Measurements from ENCODE around the gene MVB12B. TPM values are rescaled to one million over a fixed set of nuclear protein-coding genes. Genes with fewer than 3 reads are reported as not detected.

MVB12B gene
- total and polyA plus RNA-seq, 2 experiments from 2014 or later = 19.0 to 29.9 TPM

GRCh38 chr9:126465977-126466376 is 139.3 kb downstream of the MVB12B start:
- TF ChIP-seq CTCF (IDR thresholded peaks at IDR 0.05; ENCODE audit: low read depth, low read length) = no peak

GRCh38 chr9:126468141-126468825 is 141.7 kb downstream of the MVB12B start:
- no peaks in the 10 kb centered on the region for H3K4me1 ChIP-seq (ENCODE audit: low read depth)
- TF ChIP-seq CTCF (IDR thresholded peaks at IDR 0.05; ENCODE audit: low read depth, low read length) = no peak
- H3K27me3 ChIP-seq = no peaks in the 10 kb centered on the region
- DNase-seq (ENCODE audit: low read depth in 1 of 2, low spot score in 1 of 2) = no peak
- no peaks in the 10 kb centered on the region for H3K9me3 ChIP-seq (ENCODE audit: low read depth)
- H3K4me3 ChIP-seq = no peak overlapping the region
- H3K36me3 ChIP-seq = no peaks in the 10 kb centered on the region
- no peak overlapping the region for H3K27ac ChIP-seq

More at GRCh38 chr9:126465977-126466376, 139.3 kb downstream of the MVB12B start:
- no peak overlapping the region for H3K4me3 ChIP-seq
- no peaks in the 10 kb centered on the region for H3K36me3 ChIP-seq
- H3K27ac ChIP-seq = no peak overlapping the region
- no peak for DNase-seq (ENCODE audit: low read depth in 1 of 2, low spot score in 1 of 2)
- no peaks in the 10 kb centered on the region for H3K4me1 ChIP-seq (ENCODE audit: low read depth)
- no peaks in the 10 kb centered on the region for H3K27me3 ChIP-seq
- H3K9me3 ChIP-seq (ENCODE audit: low read depth) = no peaks in the 10 kb centered on the region

- H3K4me1 ChIP-seq (ENCODE audit: low read depth) = no peaks in the 10 kb centered on the region
- H3K36me3 ChIP-seq = no peaks in the 10 kb centered on the region
- no peak overlapping the region for H3K27ac ChIP-seq
- no peak for TF ChIP-seq CTCF (IDR thresholded peaks at IDR 0.05; ENCODE audit: low read depth, low read length)
- H3K4me3 ChIP-seq = no peak overlapping the region
- no peaks in the 10 kb centered on the region for H3K27me3 ChIP-seq
- peak in 1 of 2 donors; percentile 12 for DNase-seq (ENCODE audit: low read depth in 1 of 2, low spot score in 1 of 2)
- H3K9me3 ChIP-seq (ENCODE audit: low read depth) = no peaks in the 10 kb centered on the region
Measured at GRCh38 chr9:126470241-126470993, 143.8 kb downstream of the MVB12B start.

- TF ChIP-seq CTCF (IDR thresholded peaks at IDR 0.05; ENCODE audit: low read depth, low read length) = no peak
- Histone ChIP-seq H3K4me1 (ENCODE audit: low read depth) (no peaks in the 10 kb centered on the region), H3K27ac (no peak overlapping the region), H3K9me3 (ENCODE audit: low read depth) (no peaks in the 10 kb centered on the region), H3K27me3 (no peaks in the 10 kb centered on the region), H3K36me3 (no peaks in the 10 kb centered on the region), H3K4me3 (no peak overlapping the region)
- peak in 1 of 2 donors; percentile 77 for DNase-seq (ENCODE audit: low read depth in 1 of 2, low spot score in 1 of 2)
Measured at GRCh38 chr9:126471084-126471624, 144.5 kb downstream of the MVB12B start.

GRCh38 chr9:126472198-126472947 is 145.7 kb downstream of the MVB12B start:
- Histone ChIP-seq H3K27me3 (no peaks in the 10 kb centered on the region), H3K9me3 (ENCODE audit: low read depth) (no peaks in the 10 kb centered on the region), H3K4me1 (ENCODE audit: low read depth) (no peaks in the 10 kb centered on the region), H3K27ac (no peak overlapping the region), H3K36me3 (no peaks in the 10 kb centered on the region), H3K4me3 (no peak overlapping the region)
- TF ChIP-seq CTCF (IDR thresholded peaks at IDR 0.05; ENCODE audit: low read depth, low read length) = no peak
- DNase-seq (ENCODE audit: low read depth in 1 of 2, low spot score in 1 of 2) = no peak
